Caco-2 (cell line): ENCODE results near the gene GABRG3. TPM values are rescaled to one million over a fixed set of nuclear protein-coding genes. Genes with fewer than 3 reads are reported as not detected.

Experiments used
- BruUV-seq: library from RNA; stranded (reverse); fragments of 400-500 nt; replicated peaks from 2 replicates; lab custom pipeline; 2021; lab: Mats Ljungman, UMichigan
- CTCF ChIA-PET: fragments of 300-600 bp; sonication (Branson Sonifier 250); formaldehyde crosslinking; loops from one replicate; lab custom pipeline; 2022; ENCODE audit warnings: antibody characterized with exemption; lab: Charles Lee
- POLR2A ChIA-PET: fragments of 300-600 bp; sonication (Branson Sonifier 250); formaldehyde crosslinking; loops from one replicate; lab custom pipeline; 2022; ENCODE audit warnings: antibody characterized with exemption; lab: Charles Lee
- DNase-seq, 2 experiments: peaks; one replicate each; pipeline versions ENCODE4 v3.0.0 to v3.0.0-alpha.2; 2020 to 2022
- H3K27me3 ChIP-seq: replicated peaks from 2 replicates; pipeline ENCODE4 v1.6.0; 2011; ENCODE audit warnings: low read length; ENCODE audit not compliant: control insufficient read depth, insufficient read depth
- H3K36me3 ChIP-seq: 2 replicates; pipeline ENCODE4 v1.5.1; 2011; ENCODE audit warnings: low read length; ENCODE audit not compliant: control insufficient read depth, insufficient read depth
- H3K4me1 ChIP-seq: fragments of 250-450 bp; sonication (Bioruptor Pico); 2 replicates; pipeline ENCODE4 v1.5.1; 2020; ENCODE audit warnings: mild to moderate bottlenecking
- H3K4me3 ChIP-seq: 2 replicates; pipeline ENCODE4 v1.5.1; 2011; ENCODE audit warnings: low read depth, mild to moderate bottlenecking, control low read depth, low read length
- H3K9me3 ChIP-seq: fragments of 250-450 bp; sonication (Bioruptor Pico); 2 replicates; pipeline ENCODE4 v1.5.1; 2020; ENCODE audit warnings: mild to moderate bottlenecking, moderate library complexity
- H3K27ac Mint-ChIP-seq: one replicate; pipeline ENCODE4 v1.8.0; 2022; ENCODE audit warnings: mixed read lengths; ENCODE audit not compliant: unreplicated experiment
- H3K27me3 Mint-ChIP-seq: one replicate; pipeline ENCODE4 v1.8.0; 2022; ENCODE audit warnings: mixed read lengths; ENCODE audit not compliant: insufficient read depth, unreplicated experiment
- H3K36me3 Mint-ChIP-seq: one replicate; pipeline ENCODE4 v1.8.0; 2022; ENCODE audit warnings: mild to moderate bottlenecking, mixed read lengths; ENCODE audit not compliant: insufficient read depth, unreplicated experiment
- H3K4me1 Mint-ChIP-seq: one replicate; pipeline ENCODE4 v1.8.0; 2022; ENCODE audit warnings: low read depth, mixed read lengths; ENCODE audit not compliant: unreplicated experiment
- H3K4me3 Mint-ChIP-seq: one replicate; pipeline ENCODE4 v1.8.0; 2022; ENCODE audit warnings: mild to moderate bottlenecking, moderate library complexity, mixed read lengths; ENCODE audit not compliant: unreplicated experiment
- H3K9me3 Mint-ChIP-seq: one replicate; pipeline ENCODE4 v1.8.0; 2022; ENCODE audit warnings: mixed read lengths; ENCODE audit not compliant: unreplicated experiment
- intact Hi-C: fragments of 100-400 bp; cut with micrococcal nuclease; formaldehyde crosslinking; loops from one replicate; pipeline ENCODE4 v1.10.0; 2022; ENCODE audit not compliant: unreplicated experiment
- total RNA-seq: library from RNA; stranded (reverse); gene quantifications from 2 replicates; pipeline ENCODE4 v1.2.3, GENCODE V29; 2022
- TF ChIP-seq, protein P1 (sequence below), 2 experiments: fragments of 200-600 bp in 1 of 2; IDR thresholded peaks; 1 replicate in 1 of 2; 2 replicates in 1 of 2; pipeline versions ENCODE4 v1.5.1 to v1.8.0; 2011 to 2022; ENCODE audit warnings: antibody characterized with exemption in 1 of 2, control low read depth in 1 of 2, inconsistent platforms in 1 of 2, low read depth in 1 of 2, low read length in 1 of 2, mild to moderate bottlenecking in 1 of 2, moderate library complexity in 1 of 2; ENCODE audit not compliant: insufficient read depth in 1 of 2, severe bottlenecking in 1 of 2, unreplicated experiment in 1 of 2

Gene GABRG3
- total RNA-seq, 1 experiment from 2014 or later: not detected

DNA sequence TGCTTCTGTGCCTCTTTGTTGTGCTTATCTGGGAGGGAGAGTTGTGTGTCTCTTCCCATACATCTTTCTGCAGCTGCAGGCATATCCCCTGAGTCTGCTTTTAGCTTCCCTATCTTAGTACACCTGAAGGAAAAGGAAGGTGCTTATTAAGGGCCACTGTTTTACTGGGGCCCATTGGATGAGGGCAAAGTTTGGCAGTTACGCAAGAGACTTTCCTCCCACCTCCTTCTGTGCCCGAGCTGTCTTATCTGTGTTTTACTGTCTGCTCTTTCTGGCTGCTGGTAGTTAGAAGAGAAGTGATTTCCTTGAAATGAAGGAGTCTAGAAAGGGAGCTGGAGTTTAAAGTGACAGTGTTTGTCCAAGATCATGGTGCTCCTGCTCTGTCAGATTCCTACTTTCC is 66.5 kb downstream of the GABRG3 start:
- peaks cover 12% of the 10 kb centered on the region for H3K27me3 Mint-ChIP-seq
- ChIA-PET CTCF (no interaction called here), POLR2A (no interaction called here)
- Histone ChIP-seq H3K4me3 (no peak overlapping the region), H3K27me3 (no peaks in the 10 kb centered on the region), H3K9me3 (no peaks in the 10 kb centered on the region), H3K36me3 (no peaks in the 10 kb centered on the region), H3K4me1 (no peaks in the 10 kb centered on the region)
- no peaks in the 10 kb centered on the region for H3K4me1 Mint-ChIP-seq
- intact Hi-C loops: no loop called here
- no peak for DNase-seq
- no peak overlapping the region for H3K4me3 Mint-ChIP-seq
- H3K27ac Mint-ChIP-seq: no peak overlapping the region
- no TSS peak for BruUV-seq
- no peaks in the 10 kb centered on the region for H3K9me3 Mint-ChIP-seq
- TF ChIP-seq, protein P1, sequence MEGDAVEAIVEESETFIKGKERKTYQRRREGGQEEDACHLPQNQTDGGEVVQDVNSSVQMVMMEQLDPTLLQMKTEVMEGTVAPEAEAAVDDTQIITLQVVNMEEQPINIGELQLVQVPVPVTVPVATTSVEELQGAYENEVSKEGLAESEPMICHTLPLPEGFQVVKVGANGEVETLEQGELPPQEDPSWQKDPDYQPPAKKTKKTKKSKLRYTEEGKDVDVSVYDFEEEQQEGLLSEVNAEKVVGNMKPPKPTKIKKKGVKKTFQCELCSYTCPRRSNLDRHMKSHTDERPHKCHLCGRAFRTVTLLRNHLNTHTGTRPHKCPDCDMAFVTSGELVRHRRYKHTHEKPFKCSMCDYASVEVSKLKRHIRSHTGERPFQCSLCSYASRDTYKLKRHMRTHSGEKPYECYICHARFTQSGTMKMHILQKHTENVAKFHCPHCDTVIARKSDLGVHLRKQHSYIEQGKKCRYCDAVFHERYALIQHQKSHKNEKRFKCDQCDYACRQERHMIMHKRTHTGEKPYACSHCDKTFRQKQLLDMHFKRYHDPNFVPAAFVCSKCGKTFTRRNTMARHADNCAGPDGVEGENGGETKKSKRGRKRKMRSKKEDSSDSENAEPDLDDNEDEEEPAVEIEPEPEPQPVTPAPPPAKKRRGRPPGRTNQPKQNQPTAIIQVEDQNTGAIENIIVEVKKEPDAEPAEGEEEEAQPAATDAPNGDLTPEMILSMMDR (IDR thresholded peaks at IDR 0.05; ENCODE audit: insufficient read depth in 1 of 2, low read depth in 1 of 2, low read length in 1 of 2, severe bottlenecking in 1 of 2, unreplicated experiment in 1 of 2): no peak
- H3K36me3 Mint-ChIP-seq: no peaks in the 10 kb centered on the region

DNA sequence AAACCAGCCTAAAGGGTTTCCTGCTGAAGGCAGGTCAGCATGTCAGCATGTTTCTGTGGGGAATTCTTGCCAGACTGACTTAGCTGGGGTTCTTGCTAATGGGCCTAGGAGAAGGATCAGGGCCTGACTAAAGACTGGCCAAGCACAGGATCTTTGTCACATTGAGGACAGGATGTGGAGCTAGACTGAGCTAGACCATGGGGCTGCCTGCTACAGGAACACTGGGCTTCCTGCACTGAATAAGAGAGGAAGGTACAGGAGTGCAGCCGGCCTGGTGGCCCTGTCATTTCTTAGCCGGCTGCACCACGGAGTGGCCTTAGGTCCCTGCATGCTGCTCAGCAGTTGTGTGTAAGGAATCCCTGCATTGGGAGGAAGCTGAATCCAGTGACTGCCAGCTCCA is 68.2 kb downstream of the GABRG3 start:
- Histone ChIP-seq H3K27me3 (no peaks in the 10 kb centered on the region), H3K4me3 (no peak overlapping the region), H3K36me3 (no peaks in the 10 kb centered on the region), H3K9me3 (no peaks in the 10 kb centered on the region), H3K4me1 (no peaks in the 10 kb centered on the region)
- POLR2A ChIA-PET: no interaction called here
- CTCF ChIA-PET: no interaction called here
- H3K36me3 Mint-ChIP-seq: no peaks in the 10 kb centered on the region
- BruUV-seq: no TSS peak
- TF ChIP-seq, protein P1 (IDR thresholded peaks at IDR 0.05; ENCODE audit: insufficient read depth in 1 of 2, low read depth in 1 of 2, low read length in 1 of 2, severe bottlenecking in 1 of 2, unreplicated experiment in 1 of 2): no peak
- no peak overlapping the region for H3K4me3 Mint-ChIP-seq
- peaks cover 22% of the 10 kb centered on the region for H3K27me3 Mint-ChIP-seq
- intact Hi-C loops: no loop called here
- H3K9me3 Mint-ChIP-seq: no peaks in the 10 kb centered on the region
- no peaks in the 10 kb centered on the region for H3K4me1 Mint-ChIP-seq
- DNase-seq: no peak
- H3K27ac Mint-ChIP-seq: no peak overlapping the region

GRCh38 chr15:27042230-27042629 is 71.2 kb downstream of the GABRG3 start:
- Histone ChIP-seq H3K27me3 (no peaks in the 10 kb centered on the region), H3K36me3 (no peaks in the 10 kb centered on the region), H3K9me3 (no peaks in the 10 kb centered on the region), H3K4me1 (no peaks in the 10 kb centered on the region), H3K4me3 (no peak overlapping the region)
- Mint-ChIP-seq H3K4me1 (no peaks in the 10 kb centered on the region), H3K9me3 (no peaks in the 10 kb centered on the region), H3K27ac (no peak overlapping the region), H3K27me3 (peaks cover 25% of the 10 kb centered on the region), H3K4me3 (no peak overlapping the region), H3K36me3 (no peaks in the 10 kb centered on the region)
- POLR2A ChIA-PET: no interaction called here
- no TSS peak for BruUV-seq
- no peak for DNase-seq
- CTCF ChIA-PET: no interaction called here
- TF ChIP-seq, protein P1 (IDR thresholded peaks at IDR 0.05; ENCODE audit: insufficient read depth in 1 of 2, low read depth in 1 of 2, low read length in 1 of 2, severe bottlenecking in 1 of 2, unreplicated experiment in 1 of 2): no peak
- intact Hi-C loops: no loop called here
